Natural killer cell (primary cell): ENCODE results near the gene UGT1A5. TPM values are rescaled to one million over a fixed set of nuclear protein-coding genes. Genes with fewer than 3 reads are reported as not detected.

ENCODE experiments used
- ATAC-seq, 3 donors: fragments of 150-1000 bp in 2 of 3; fragments of 200-7000 bp in 1 of 3; cut with Tn5 transposase; 1 replicate in 1 of 3; 2 replicates in 2 of 3; pipeline ENCODE4 v1.10.0; 2021; ENCODE audit warnings: mild to moderate bottlenecking in 2 of 3, moderate library complexity in 2 of 3
- DNase-seq, 2 donors: peaks; one replicate each; pipeline versions ENCODE4 v3.0.0 to v3.0.0-alpha.2; 2013 to 2021; ENCODE audit warnings: mixed read lengths in 1 of 2
- H3K27ac ChIP-seq: one replicate; pipeline ENCODE4 v1.5.1; 2013; ENCODE audit warnings: mild to moderate bottlenecking, low read length
- H3K27me3 ChIP-seq: one replicate; pipeline ENCODE4 v1.6.1; 2013; ENCODE audit warnings: low read length; ENCODE audit not compliant: control insufficient read depth, insufficient read depth
- H3K36me3 ChIP-seq: one replicate; pipeline ENCODE4 v1.6.1; 2013; ENCODE audit warnings: low read length; ENCODE audit not compliant: control insufficient read depth, insufficient read depth
- H3K4me1 ChIP-seq: one replicate; pipeline ENCODE4 v1.6.1; 2013; ENCODE audit warnings: low read length; ENCODE audit not compliant: control insufficient read depth, insufficient read depth
- H3K4me3 ChIP-seq: one replicate; pipeline ENCODE4 v1.5.1; 2013; ENCODE audit warnings: low read length
- H3K9me3 ChIP-seq: one replicate; pipeline ENCODE4 v1.6.1; 2013; ENCODE audit warnings: low read length; ENCODE audit not compliant: control insufficient read depth, insufficient read depth
- H3K27ac Mint-ChIP-seq, 2 donors: one replicate each; pipeline ENCODE4 v1.8.0; 2022; ENCODE audit warnings: mild to moderate bottlenecking in 2 of 2, mixed read lengths in 2 of 2, moderate library complexity in 1 of 2
- H3K27me3 Mint-ChIP-seq, 2 donors: one replicate each; pipeline ENCODE4 v1.8.0; 2022; ENCODE audit warnings: low read depth in 2 of 2, mixed read lengths in 2 of 2
- H3K36me3 Mint-ChIP-seq: one replicate; pipeline ENCODE4 v1.8.0; 2022; ENCODE audit warnings: mixed read lengths
- H3K4me1 Mint-ChIP-seq, 2 donors: one replicate each; pipeline ENCODE4 v1.8.0; 2022; ENCODE audit warnings: mixed read lengths in 2 of 2
- H3K4me3 Mint-ChIP-seq: one replicate; pipeline ENCODE4 v1.8.0; 2022; ENCODE audit warnings: mild to moderate bottlenecking, moderate library complexity, mixed read lengths
- H3K9me3 Mint-ChIP-seq, 2 donors: one replicate each; pipeline ENCODE4 v1.8.0; 2022; ENCODE audit warnings: mixed read lengths in 2 of 2
- CTCF ChIP-seq: fragments of 200-600 bp; IDR thresholded peaks from one replicate; pipeline ENCODE4 v1.8.0; 2022; ENCODE audit warnings: antibody characterized with exemption
- WGBS: methylation state at CpG from one replicate; pipeline ENCODE4 v1.1.7; 2013; ENCODE audit warnings: missing lambda C conversion rate; ENCODE audit not compliant: insufficient coverage; 5-methylcytosine and 5-hydroxymethylcytosine counted together
- intact Hi-C: fragments of 100-400 bp; cut with micrococcal nuclease; formaldehyde crosslinking; loops from one replicate; pipeline ENCODE4 v1.14.2; 2022
- total RNA-seq, 4 donors: library from RNA; stranded (reverse); fragments of 120-200 nt in 1 of 4; gene quantifications; one replicate each; pipeline versions ENCODE4 v1.2.3 to v1.2.4, GENCODE V29; 2013 to 2022

The UGT1A5 gene
- total RNA-seq, 3 donors from 2014 or later (not counting 1 experiment from before 2014, with no cell fraction given): not detected

- H3K9me3 ChIP-seq: peaks cover 3% of the 10 kb centered on the region
- no peaks in the 10 kb centered on the region for H3K36me3 ChIP-seq
- no peaks in the 10 kb centered on the region for H3K4me1 Mint-ChIP-seq
- WGBS: 91% methylated on average over 16 of the region's 16 CpGs
- no peak overlapping the region for H3K27ac ChIP-seq
- H3K4me3 ChIP-seq: no peak overlapping the region
- intact Hi-C loops: no loop called here
- no peaks in the 10 kb centered on the region for H3K36me3 Mint-ChIP-seq
- DNase-seq (no peak), ATAC-seq (no peak)
- H3K4me1 ChIP-seq: no peaks in the 10 kb centered on the region
- no peak for TF ChIP-seq CTCF
- no peak overlapping the region for H3K27ac Mint-ChIP-seq
- H3K27me3 ChIP-seq: peaks cover 4% of the 10 kb centered on the region
- peaks cover 22 to 55% of the 10 kb centered on the region in 2 donors for H3K27me3 Mint-ChIP-seq
- no peak overlapping the region for H3K4me3 Mint-ChIP-seq
- peaks cover 0 to 3% of the 10 kb centered on the region in 2 donors for H3K9me3 Mint-ChIP-seq
These were observed 59.4 kb downstream of the UGT1A5 start for GRCh38 chr2:233772153-233772552.

GRCh38 chr2:233772583-233772982, 59.9 kb downstream of the UGT1A5 start:
- Mint-ChIP-seq H3K4me3 (no peak overlapping the region), H3K27ac (no peak overlapping the region), H3K27me3 (peaks cover 19 to 55% of the 10 kb centered on the region in 2 donors), H3K4me1 (no peaks in the 10 kb centered on the region), H3K36me3 (no peaks in the 10 kb centered on the region), H3K9me3 (peaks cover 0 to 3% of the 10 kb centered on the region in 2 donors)
- Histone ChIP-seq H3K27me3 (peaks cover 1% of the 10 kb centered on the region), H3K4me1 (no peaks in the 10 kb centered on the region), H3K4me3 (no peak overlapping the region), H3K27ac (no peak overlapping the region), H3K9me3 (peaks cover 3% of the 10 kb centered on the region), H3K36me3 (no peaks in the 10 kb centered on the region)
- 78% methylated on average over 5 of the region's 5 CpGs for WGBS
- no peak for TF ChIP-seq CTCF
- intact Hi-C loops: no loop called here
- DNase-seq (no peak), ATAC-seq (no peak)

GRCh38 chr2:233773854-233774253, 61.1 kb downstream of the UGT1A5 start:
- no peak for ATAC-seq
- Mint-ChIP-seq H3K36me3 (no peaks in the 10 kb centered on the region), H3K4me3 (no peak overlapping the region), H3K27ac (no peak overlapping the region), H3K4me1 (no peaks in the 10 kb centered on the region), H3K27me3 (peaks cover 20 to 48% of the 10 kb centered on the region in 2 donors), H3K9me3 (peaks cover 0 to 3% of the 10 kb centered on the region in 2 donors)
- Histone ChIP-seq H3K9me3 (peaks cover 3% of the 10 kb centered on the region), H3K4me1 (no peaks in the 10 kb centered on the region), H3K4me3 (no peak overlapping the region), H3K36me3 (no peaks in the 10 kb centered on the region), H3K27me3 (no peaks in the 10 kb centered on the region), H3K27ac (no peak overlapping the region)
- no peak for DNase-seq
- intact Hi-C loops: no loop called here
- no peak for TF ChIP-seq CTCF
- WGBS: 92% methylated on average over 5 of the region's 5 CpGs

GRCh38 chr2:233775414-233775813, 62.7 kb downstream of the UGT1A5 start:
- Mint-ChIP-seq H3K36me3 (no peaks in the 10 kb centered on the region), H3K27me3 (peaks cover 21 to 50% of the 10 kb centered on the region in 2 donors), H3K9me3 (peaks cover 0 to 3% of the 10 kb centered on the region in 2 donors), H3K4me1 (no peaks in the 10 kb centered on the region), H3K4me3 (no peak overlapping the region), H3K27ac (no peak overlapping the region)
- Histone ChIP-seq H3K9me3 (peaks cover 3% of the 10 kb centered on the region), H3K27me3 (no peaks in the 10 kb centered on the region), H3K27ac (no peak overlapping the region), H3K4me3 (no peak overlapping the region), H3K36me3 (no peaks in the 10 kb centered on the region), H3K4me1 (no peaks in the 10 kb centered on the region)
- 91% methylated on average over 5 of the region's 6 CpGs for WGBS
- ATAC-seq: no peak
- no peak for TF ChIP-seq CTCF
- intact Hi-C loops: no loop called here
- no peak for DNase-seq
